Cardiac muscle cell (in vitro differentiated cells and primary cell): Measurements from ENCODE around the gene LDLRAD4. TPM values are rescaled to one million over a fixed set of nuclear protein-coding genes. Genes with fewer than 3 reads are reported as not detected.

Experiments used
- DNase-seq, 2 donors: peaks; one replicate each; pipeline versions ENCODE4 v3.0.0 to v3.0.0-alpha.2; 2010 to 2017; ENCODE audit warnings: low read depth in 1 of 2, low spot score in 1 of 2
- H3K27ac ChIP-seq: fragments of 200-600 bp; sonication (generic); 2 replicates; pipeline ENCODE4 v1.5.1; 2016
- H3K27me3 ChIP-seq: fragments of 200-600 bp; sonication (generic); 2 replicates; pipeline ENCODE4 v1.6.0; 2016; ENCODE audit warnings: control low read depth
- H3K36me3 ChIP-seq: fragments of 200-600 bp; sonication (generic); 2 replicates; pipeline ENCODE4 v1.5.1; 2016; ENCODE audit warnings: control low read depth
- H3K4me1 ChIP-seq: fragments of 200-600 bp; sonication (generic); 2 replicates; pipeline ENCODE4 v1.8.1; 2017; ENCODE audit warnings: low read depth, mild to moderate bottlenecking, mixed run types
- H3K4me3 ChIP-seq: fragments of 200-600 bp; sonication (generic); 2 replicates; pipeline ENCODE4 v1.5.1; 2016; ENCODE audit warnings: mild to moderate bottlenecking
- H3K9me3 ChIP-seq: fragments of 200-600 bp; sonication (generic); 2 replicates; pipeline ENCODE4 v1.5.1; 2017; ENCODE audit warnings: low read depth, mild to moderate bottlenecking, control low read depth
- CTCF ChIP-seq: IDR thresholded peaks from 2 replicates; pipeline ENCODE4 v1.5.1; 2012; ENCODE audit warnings: low read depth, mild to moderate bottlenecking, low read length
- polyA plus RNA-seq: library from polyadenylated mRNA; unstranded; fragments of >200 nt; fragmentation: Nextera tagmentation; extraction: Ambion mirVana; gene quantifications from 2 replicates; pipeline ENCODE4 v1.2.1, GENCODE V29; 2016
- total RNA-seq: library from RNA; depleted of rRNA; stranded (reverse); fragments of >200 nt; gene quantifications from 2 replicates; pipeline ENCODE4 v1.2.3, GENCODE V29; 2016

Gene LDLRAD4
- total and polyA plus RNA-seq, 2 experiments from 2014 or later, result 10.5 to 11.5 TPM

GRCh38 chr18:13272416-13272815, 53.9 kb downstream of the LDLRAD4 start:
- H3K4me3 ChIP-seq, result no peak overlapping the region
- H3K9me3 ChIP-seq, result no peaks in the 10 kb centered on the region

GRCh38 chr18:13273800-13274199, 55.2 kb downstream of the LDLRAD4 start:
- Histone ChIP-seq H3K36me3 (no peaks in the 10 kb centered on the region), H3K4me3 (no peak overlapping the region), H3K27ac (no peak overlapping the region), H3K27me3 (no peaks in the 10 kb centered on the region), H3K4me1 (peaks cover 26% of the 10 kb centered on the region), H3K9me3 (no peaks in the 10 kb centered on the region)
- TF ChIP-seq CTCF, result no peak
- DNase-seq, result no peak

More at GRCh38 chr18:13272416-13272815, 53.9 kb downstream of the LDLRAD4 start:
- peak overlapping the region; percentile 82 for H3K27ac ChIP-seq
- no peak for TF ChIP-seq CTCF
- H3K4me1 ChIP-seq, result peaks cover 40% of the 10 kb centered on the region
- no peak for DNase-seq
- no peaks in the 10 kb centered on the region for H3K36me3 ChIP-seq
- no peaks in the 10 kb centered on the region for H3K27me3 ChIP-seq

- no peaks in the 10 kb centered on the region for H3K36me3 ChIP-seq
- H3K4me3 ChIP-seq, result no peak overlapping the region
- TF ChIP-seq CTCF, result no peak
- H3K27me3 ChIP-seq, result no peaks in the 10 kb centered on the region
- H3K27ac ChIP-seq, result no peak overlapping the region
- no peak for DNase-seq
- peaks cover 25% of the 10 kb centered on the region for H3K4me1 ChIP-seq
- H3K9me3 ChIP-seq, result no peaks in the 10 kb centered on the region
These were observed 56.5 kb downstream of the LDLRAD4 start for GRCh38 chr18:13275075-13275474.

- peaks cover 23% of the 10 kb centered on the region for H3K4me1 ChIP-seq
- no peak for DNase-seq
- H3K36me3 ChIP-seq, result no peaks in the 10 kb centered on the region
- no peak overlapping the region for H3K4me3 ChIP-seq
- no peaks in the 10 kb centered on the region for H3K27me3 ChIP-seq
- TF ChIP-seq CTCF, result no peak
- H3K9me3 ChIP-seq, result no peaks in the 10 kb centered on the region
- no peak overlapping the region for H3K27ac ChIP-seq
These were observed 58.3 kb downstream of the LDLRAD4 start for GRCh38 chr18:13276530-13277520.

- no peaks in the 10 kb centered on the region for H3K9me3 ChIP-seq
- DNase-seq, result no peak
- no peak for TF ChIP-seq CTCF
- H3K4me3 ChIP-seq, result no peak overlapping the region
- no peak overlapping the region for H3K27ac ChIP-seq
- no peaks in the 10 kb centered on the region for H3K27me3 ChIP-seq
- peaks cover 13% of the 10 kb centered on the region for H3K4me1 ChIP-seq
- no peaks in the 10 kb centered on the region for H3K36me3 ChIP-seq
These were observed 59.6 kb downstream of the LDLRAD4 start for GRCh38 chr18:13278062-13278630.
